ENCODE results near the gene SLC46A2.

DNA sequence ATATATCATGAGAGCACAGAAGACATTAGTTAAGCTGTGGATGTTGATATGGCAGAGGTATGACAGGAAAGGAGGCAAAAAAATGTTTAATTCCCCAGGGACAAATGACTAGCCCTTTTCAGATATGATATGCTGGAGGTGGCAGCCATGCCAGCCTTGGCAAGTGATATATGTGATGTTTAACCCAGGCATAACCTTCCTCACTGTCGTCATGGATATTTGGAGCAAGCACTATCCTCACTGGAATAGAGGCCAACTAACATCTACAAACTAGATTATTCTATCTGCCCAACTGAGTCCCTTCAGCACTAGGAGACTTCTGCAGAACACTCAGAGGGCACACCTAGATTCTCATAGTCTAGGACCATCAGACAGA is 27.3 kb upstream of the SLC46A2 start:
- no peak for TF ChIP-seq CTCF (IDR thresholded peaks at IDR 0.05; ENCODE audit: control extremely low read depth in 1 of 3, insufficient read depth in 1 of 3, low read depth in 1 of 3, low read length in 3 of 3)
- no peak for TF ChIP-seq POLR2A (IDR thresholded peaks at IDR 0.05; ENCODE audit: control extremely low read depth in 1 of 2, low read depth in 2 of 2, low read length in 2 of 2)
- TF ChIP-seq RNF2 (IDR thresholded peaks at IDR 0.05; ENCODE audit: borderline replicate concordance, low read depth, low read length, missing control alignments, poor library complexity, severe bottlenecking), result no peak
- no peak for TF ChIP-seq RFX5 (IDR thresholded peaks at IDR 0.05; ENCODE audit: borderline replicate concordance, low read depth, low read length)
- no peak for TF ChIP-seq KDM1A (IDR thresholded peaks at IDR 0.05; ENCODE audit: borderline replicate concordance, low read length)
- TF ChIP-seq RAD21 (IDR thresholded peaks at IDR 0.05 in 1 of 2, conservative IDR thresholded peaks at IDR 0.05 in 1 of 2; ENCODE audit: low read depth in 2 of 2, low read length in 2 of 2), result no peak
- TF ChIP-seq ATF2 (IDR thresholded peaks at IDR 0.05; ENCODE audit: low read length), result no peak
- TF ChIP-seq TAF1 (IDR thresholded peaks at IDR 0.05; ENCODE audit: low read depth, low read length), result no peak
- no peak for TF ChIP-seq EP300 (IDR thresholded peaks at IDR 0.05; ENCODE audit: borderline replicate concordance in 1 of 2, low read depth in 2 of 2, low read length in 2 of 2)
- no peak for TF ChIP-seq CHD2 (IDR thresholded peaks at IDR 0.05; ENCODE audit: low read length)
- TF ChIP-seq SP2 (IDR thresholded peaks at IDR 0.05; ENCODE audit: low read length), result no peak
- no peak for TF ChIP-seq TEAD4 (IDR thresholded peaks at IDR 0.05; ENCODE audit: low read depth, low read length)
- TF ChIP-seq SP1 (IDR thresholded peaks at IDR 0.05; ENCODE audit: low read depth, low read length), result no peak
